Endothelial cell (in vitro differentiated cells): ENCODE data around the gene ASMTL. TPM values are rescaled to one million over a fixed set of nuclear protein-coding genes. Genes with fewer than 3 reads are reported as not detected.
A peak's percentile ranks its signal among the peaks of the same experiment; 100 is the strongest.

Source experiments
- DNase-seq: peaks from one replicate; pipeline ENCODE4 v3.0.0; 2021; ENCODE audit warnings: low spot score
- H3K27ac Mint-ChIP-seq: one replicate; pipeline ENCODE4 v1.8.0; 2021; ENCODE audit warnings: mixed read lengths, inconsistent platforms; ENCODE audit not compliant: unreplicated experiment
- H3K27me3 Mint-ChIP-seq: one replicate; pipeline ENCODE4 v1.8.0; 2021; ENCODE audit warnings: mild to moderate bottlenecking, moderate library complexity, mixed read lengths, inconsistent platforms; ENCODE audit not compliant: unreplicated experiment
- H3K36me3 Mint-ChIP-seq: one replicate; pipeline ENCODE4 v1.8.0; 2021; ENCODE audit warnings: mild to moderate bottlenecking, low read depth, mixed read lengths, inconsistent platforms; ENCODE audit not compliant: unreplicated experiment
- H3K4me1 Mint-ChIP-seq: one replicate; pipeline ENCODE4 v1.8.0; 2021; ENCODE audit warnings: mild to moderate bottlenecking, mixed read lengths, inconsistent platforms; ENCODE audit not compliant: unreplicated experiment
- H3K4me3 Mint-ChIP-seq: one replicate; pipeline ENCODE4 v1.8.0; 2021; ENCODE audit warnings: mild to moderate bottlenecking, mixed read lengths, inconsistent platforms; ENCODE audit not compliant: unreplicated experiment
- H3K9me3 Mint-ChIP-seq: one replicate; pipeline ENCODE4 v1.8.0; 2021; ENCODE audit warnings: mixed read lengths, inconsistent platforms; ENCODE audit not compliant: unreplicated experiment
- CTCF ChIP-seq: fragments of 200-600 bp; sonication (generic); IDR thresholded peaks from one replicate; pipeline ENCODE4 v1.5.0; 2021; ENCODE audit warnings: antibody characterized with exemption; ENCODE audit not compliant: unreplicated experiment
- total RNA-seq: library from RNA; stranded (reverse); fragmentation: NEBNext Ultra II Directional; extraction: Animal tissue kit (Norgen Biotek cat#: 25700); gene quantifications from one replicate; pipeline ENCODE4 v1.2.1, GENCODE V29; 2021; ENCODE audit not compliant: unreplicated experiment

ASMTL gene
- total RNA-seq, 1 donor from 2014 or later, result 25.8 TPM

- Mint-ChIP-seq H3K27ac (peak overlapping the region; percentile 30), H3K4me1 (no peaks in the 10 kb centered on the region), H3K36me3 (peaks cover 4% of the 10 kb centered on the region), H3K4me3 (no peak overlapping the region), H3K9me3 (peaks cover 5% of the 10 kb centered on the region), H3K27me3 (peaks cover 12% of the 10 kb centered on the region)
- DNase-seq, result no peak
- TF ChIP-seq CTCF, result no peak
These were observed 10.9 kb upstream of the ASMTL start for GRCh38 chrX:1463581-1463980.

- no peak overlapping the region for H3K4me3 Mint-ChIP-seq
- no peak for TF ChIP-seq CTCF
- H3K27ac Mint-ChIP-seq, result no peak overlapping the region
- peaks cover 4% of the 10 kb centered on the region for H3K36me3 Mint-ChIP-seq
- peaks cover 5% of the 10 kb centered on the region for H3K9me3 Mint-ChIP-seq
- peaks cover 9% of the 10 kb centered on the region for H3K27me3 Mint-ChIP-seq
- DNase-seq, result no peak
- no peaks in the 10 kb centered on the region for H3K4me1 Mint-ChIP-seq
These were observed 10.0 kb upstream of the ASMTL start for GRCh38 chrX:1462596-1463251.

GRCh38 chrX:1462110-1462509, 9.4 kb upstream of the ASMTL start:
- TF ChIP-seq CTCF, result no peak
- no peak for DNase-seq
- Mint-ChIP-seq H3K4me3 (no peak overlapping the region), H3K27ac (no peak overlapping the region), H3K27me3 (peaks cover 5% of the 10 kb centered on the region), H3K4me1 (no peaks in the 10 kb centered on the region), H3K36me3 (peaks cover 4% of the 10 kb centered on the region), H3K9me3 (no peaks in the 10 kb centered on the region)

- Mint-ChIP-seq H3K9me3 (no peaks in the 10 kb centered on the region), H3K27me3 (peaks cover 5% of the 10 kb centered on the region), H3K27ac (no peak overlapping the region), H3K4me1 (no peaks in the 10 kb centered on the region), H3K36me3 (no peaks in the 10 kb centered on the region), H3K4me3 (no peak overlapping the region)
- no peak for TF ChIP-seq CTCF
- no peak for DNase-seq
These were observed 3.2 kb upstream of the ASMTL start for GRCh38 chrX:1455948-1456280.

GRCh38 chrX:1453951-1454785, 1.5 kb upstream of the ASMTL start:
- Mint-ChIP-seq H3K36me3 (peaks cover 10% of the 10 kb centered on the region), H3K4me1 (no peaks in the 10 kb centered on the region), H3K4me3 (peak overlapping the region; percentile 43), H3K27ac (no peak overlapping the region), H3K9me3 (peaks cover 3% of the 10 kb centered on the region), H3K27me3 (peaks cover 8% of the 10 kb centered on the region)
- peak; percentile 93 for DNase-seq
- TF ChIP-seq CTCF, result peak; percentile 87
